ELF-1 (cell line): Measurements from ENCODE around the gene FOXO6.
A peak's percentile ranks its signal among the peaks of the same experiment; 100 is the strongest.

Experiments
- DNase-seq: peaks from one replicate; pipeline ENCODE4 v3.0.0-alpha.2; 2016; ENCODE audit warnings: low read depth, low spot score

FOXO6 gene

GRCh38 chr1:41360786-41361494 lies at the start of gene FOXO6:
Gene FOXO6 (plus strand): TSS chr1:41361434.
- peak; percentile 100 for DNase-seq

- no peak for DNase-seq
These were observed 48.1 kb upstream of the FOXO6 start for GRCh38 chr1:41312991-41313645.

- peak; percentile 80 for DNase-seq
These were observed 47.5 kb upstream of the FOXO6 start for GRCh38 chr1:41313661-41314131.

GRCh38 chr1:41314376-41315145 lies 46.7 kb upstream of the FOXO6 start:
- no peak for DNase-seq

- DNase-seq, result no peak
These were observed 46.0 kb upstream of the FOXO6 start for GRCh38 chr1:41315146-41315822.

- DNase-seq, result no peak
These were observed 45.4 kb upstream of the FOXO6 start for GRCh38 chr1:41315871-41316270.

- peak; percentile 33 for DNase-seq
These were observed 43.9 kb upstream of the FOXO6 start for GRCh38 chr1:41317361-41317760.

GRCh38 chr1:41318135-41318534 lies 43.1 kb upstream of the FOXO6 start:
- no peak for DNase-seq

GRCh38 chr1:41319106-41319755 lies 42.0 kb upstream of the FOXO6 start:
- DNase-seq, result no peak

GRCh38 chr1:41319807-41320711 lies 41.2 kb upstream of the FOXO6 start:
- DNase-seq, result no peak

- no peak for DNase-seq
These were observed 40.1 kb upstream of the FOXO6 start for GRCh38 chr1:41320895-41321676.

- DNase-seq, result no peak
These were observed 39.1 kb upstream of the FOXO6 start for GRCh38 chr1:41322101-41322661.

GRCh38 chr1:41322835-41323234 lies 38.4 kb upstream of the FOXO6 start:
- peak; percentile 81 for DNase-seq

- no peak for DNase-seq
These were observed 38.0 kb upstream of the FOXO6 start for GRCh38 chr1:41323243-41323642.

- DNase-seq, result no peak
These were observed 35.4 kb upstream of the FOXO6 start for GRCh38 chr1:41325801-41326200.

- no peak for DNase-seq
These were observed 33.7 kb upstream of the FOXO6 start for GRCh38 chr1:41327383-41327999.

- no peak for DNase-seq
These were observed 33.1 kb upstream of the FOXO6 start for GRCh38 chr1:41328001-41328615.
